Dendritic cell treated with granulocyte-macrophage colony-stimulating factor and Interleukin-4, amounts not matched to agents 40 ng/mL and 50 ng/mL, for 4 days (primary cell): ENCODE results near the gene MLXIP.

Experiments
- H3K27ac Mint-ChIP-seq: one replicate; pipeline ENCODE4 v1.8.0; 2022; ENCODE audit warnings: mild to moderate bottlenecking, mixed read lengths
- H3K27me3 Mint-ChIP-seq: one replicate; pipeline ENCODE4 v1.8.0; 2022; ENCODE audit warnings: mild to moderate bottlenecking, mixed read lengths
- H3K36me3 Mint-ChIP-seq: one replicate; pipeline ENCODE4 v1.8.0; 2022; ENCODE audit warnings: low read depth, mixed read lengths
- H3K4me1 Mint-ChIP-seq: one replicate; pipeline ENCODE4 v1.8.0; 2022; ENCODE audit warnings: low read depth, mixed read lengths
- H3K4me3 Mint-ChIP-seq: one replicate; pipeline ENCODE4 v1.8.0; 2022; ENCODE audit warnings: mild to moderate bottlenecking, moderate library complexity, mixed read lengths
- H3K9me3 Mint-ChIP-seq: one replicate; pipeline ENCODE4 v1.8.0; 2022; ENCODE audit warnings: mixed read lengths
- intact Hi-C: fragments of 100-400 bp; cut with micrococcal nuclease; formaldehyde crosslinking; loops from one replicate; pipeline ENCODE4 v1.15.0; 2022

The MLXIP gene

DNA sequence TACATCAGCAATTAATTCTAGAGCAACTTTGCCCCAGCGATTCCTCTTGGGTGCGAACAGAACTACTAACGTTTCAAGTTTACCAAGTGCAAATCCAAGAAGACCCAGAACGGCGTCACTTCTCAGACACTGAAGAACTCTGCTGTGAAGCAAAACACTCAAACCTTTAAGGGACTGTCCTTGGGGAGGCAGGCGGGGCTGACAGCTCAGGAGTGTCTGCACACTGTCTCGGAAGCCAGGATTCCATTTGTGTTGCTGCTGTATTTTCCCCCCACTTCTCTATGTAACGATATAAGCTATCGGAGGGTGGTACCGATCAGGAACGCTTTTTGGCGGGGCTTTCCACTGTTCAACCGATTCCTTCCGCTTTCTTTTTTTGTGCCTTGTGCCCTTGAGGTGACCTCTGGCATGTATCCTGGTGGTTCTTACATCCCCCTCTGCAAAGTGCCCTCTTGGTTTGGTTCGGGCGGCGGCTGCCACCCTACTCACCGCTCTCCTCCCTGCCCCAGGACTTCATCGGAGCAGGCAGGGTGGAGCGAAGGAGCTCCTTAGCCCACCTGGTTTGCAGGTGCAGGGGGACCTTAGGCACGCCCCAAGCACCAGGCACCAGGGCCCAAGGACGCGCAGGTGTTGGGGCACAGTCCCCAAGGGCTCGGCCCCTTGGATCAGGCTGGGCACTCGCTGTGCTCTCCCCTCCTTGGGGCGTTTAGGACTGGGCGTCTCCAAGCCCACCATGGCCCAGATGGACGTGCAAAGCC, 19.2 kb upstream of the MLXIP start:
- Mint-ChIP-seq H3K9me3 (no peaks in the 10 kb centered on the region), H3K27me3 (no peaks in the 10 kb centered on the region), H3K4me1 (peaks cover 27% of the 10 kb centered on the region), H3K27ac (no peak overlapping the region), H3K36me3 (peaks cover 74% of the 10 kb centered on the region), H3K4me3 (no peak overlapping the region)
- intact Hi-C loops = no loop called here

DNA sequence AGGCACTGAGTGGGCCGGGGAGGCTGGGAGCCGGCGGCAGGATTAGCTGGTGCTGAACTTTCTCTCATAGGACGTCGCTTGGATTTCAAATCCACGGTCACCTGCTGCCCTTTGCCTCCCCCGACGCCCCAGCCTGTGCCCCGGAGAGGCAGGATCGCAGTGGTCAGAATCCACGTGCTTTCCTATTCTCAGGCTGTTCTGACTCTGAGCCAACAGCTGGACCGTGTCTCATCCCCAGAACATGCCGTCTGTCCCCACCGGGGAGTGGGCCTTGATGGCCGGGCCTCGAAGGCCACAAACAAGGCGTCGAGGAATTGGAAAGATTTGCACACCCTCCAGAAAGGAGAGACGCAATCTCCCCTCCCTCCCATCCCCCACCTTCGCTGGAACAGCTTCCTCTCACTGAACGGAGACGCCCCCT, 18.5 kb upstream of the MLXIP start:
- Mint-ChIP-seq H3K27me3 (no peaks in the 10 kb centered on the region), H3K4me1 (peaks cover 34% of the 10 kb centered on the region), H3K4me3 (no peak overlapping the region), H3K36me3 (peaks cover 67% of the 10 kb centered on the region), H3K9me3 (no peaks in the 10 kb centered on the region), H3K27ac (no peak overlapping the region)
- intact Hi-C loops = no loop called here

DNA sequence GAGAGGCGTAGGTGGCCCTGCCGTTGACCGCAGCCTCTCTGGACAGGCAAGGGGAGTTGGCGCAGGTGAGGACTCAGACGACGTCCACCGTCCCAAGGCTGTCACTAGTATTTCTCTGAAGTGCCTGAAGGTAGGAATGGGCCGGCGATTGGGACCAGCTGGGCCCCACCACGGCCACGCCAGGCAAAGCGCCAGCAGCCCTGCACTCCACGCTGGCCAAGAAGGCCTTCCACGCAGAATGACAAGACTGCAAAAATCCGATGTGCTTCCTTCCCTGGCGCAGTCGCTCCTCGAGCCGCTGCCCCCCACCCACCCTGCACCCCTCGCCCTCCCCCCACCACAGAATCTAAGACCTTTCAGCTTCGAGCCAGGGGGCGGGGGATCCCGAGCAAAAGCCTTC, 17.3 kb upstream of the MLXIP start:
- intact Hi-C loops = no loop called here
- H3K4me3 Mint-ChIP-seq = no peak overlapping the region
- H3K36me3 Mint-ChIP-seq = peaks cover 56% of the 10 kb centered on the region
- no peaks in the 10 kb centered on the region for H3K27me3 Mint-ChIP-seq
- peaks cover 37% of the 10 kb centered on the region for H3K4me1 Mint-ChIP-seq
- no peak overlapping the region for H3K27ac Mint-ChIP-seq
- H3K9me3 Mint-ChIP-seq = no peaks in the 10 kb centered on the region

DNA sequence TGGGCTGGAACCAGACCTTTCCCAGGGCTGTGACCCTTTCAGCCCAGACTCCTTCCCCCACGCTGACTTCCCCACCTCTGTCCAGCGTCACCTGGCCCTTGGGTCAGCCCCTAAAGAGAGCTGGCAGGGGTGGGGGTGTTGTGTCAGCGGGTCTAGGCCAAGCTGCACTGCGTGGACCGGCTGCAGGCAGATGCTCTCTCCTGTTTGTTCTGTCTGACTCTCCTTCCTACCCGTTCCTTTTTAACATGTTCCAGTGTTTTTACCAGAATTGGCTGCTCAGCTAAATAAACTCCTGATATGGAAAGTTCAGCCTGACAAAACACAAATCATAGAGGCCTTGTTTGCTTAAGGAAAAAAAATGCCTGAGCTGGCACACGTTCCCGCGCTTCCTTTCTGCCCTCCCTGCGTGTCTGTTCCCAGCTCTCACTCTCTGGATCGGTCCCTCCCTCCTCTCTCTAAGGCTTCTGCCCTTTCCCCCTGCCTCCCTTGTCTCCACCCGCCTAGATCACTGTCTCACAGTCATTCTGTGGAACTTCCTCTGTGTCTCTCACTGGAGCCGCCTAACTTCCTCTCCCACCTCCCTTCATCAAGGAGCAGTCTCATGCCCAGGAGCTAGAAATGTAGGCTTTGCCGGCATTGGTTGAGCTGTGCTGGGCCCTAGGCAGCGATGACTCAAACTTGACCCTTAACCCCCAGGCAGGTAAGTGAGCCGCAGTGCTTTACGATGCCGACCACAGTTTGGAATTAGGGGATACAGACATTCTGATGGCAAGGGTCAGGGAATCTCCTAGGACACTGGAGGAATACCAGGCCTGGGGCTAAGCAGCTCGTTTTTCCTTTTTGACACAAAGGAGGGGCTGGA, 15.5 kb upstream of the MLXIP start:
- H3K9me3 Mint-ChIP-seq = no peaks in the 10 kb centered on the region
- H3K4me3 Mint-ChIP-seq = peak overlapping the region; percentile 61
- peaks cover 43% of the 10 kb centered on the region for H3K36me3 Mint-ChIP-seq
- H3K27me3 Mint-ChIP-seq = peaks cover 4% of the 10 kb centered on the region
- H3K27ac Mint-ChIP-seq = peak overlapping the region; percentile 87
- H3K4me1 Mint-ChIP-seq = peaks cover 42% of the 10 kb centered on the region
- intact Hi-C loops = loop anchor here (2.0 kb wide), 1 partner anchor 18 kb away; no protein-coding TSS in a partner anchor

DNA sequence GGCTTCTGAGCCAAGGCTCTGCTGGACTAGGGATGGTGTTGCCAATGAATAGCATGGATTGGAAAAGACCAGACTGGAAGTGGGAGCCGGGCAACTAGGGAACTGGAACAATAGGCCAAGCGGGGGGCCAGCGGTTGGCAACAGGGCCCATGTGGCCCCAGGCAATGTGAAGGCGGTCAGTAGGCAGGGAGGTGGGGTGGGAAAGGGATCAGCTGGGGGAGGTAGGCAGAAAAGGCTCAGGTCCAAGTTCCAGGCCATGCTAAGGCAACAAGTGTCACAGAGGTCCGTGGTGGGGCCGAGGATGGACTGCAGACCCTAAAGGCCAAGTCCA, 14.9 kb upstream of the MLXIP start:
- Mint-ChIP-seq H3K9me3 (no peaks in the 10 kb centered on the region), H3K4me3 (peak overlapping the region; percentile 61), H3K4me1 (peaks cover 40% of the 10 kb centered on the region), H3K27ac (peak overlapping the region; percentile 87), H3K27me3 (peaks cover 5% of the 10 kb centered on the region), H3K36me3 (peaks cover 37% of the 10 kb centered on the region)
- intact Hi-C loops = loop anchor here (2.0 kb wide), 1 partner anchor 17 kb away; no protein-coding TSS in a partner anchor

DNA sequence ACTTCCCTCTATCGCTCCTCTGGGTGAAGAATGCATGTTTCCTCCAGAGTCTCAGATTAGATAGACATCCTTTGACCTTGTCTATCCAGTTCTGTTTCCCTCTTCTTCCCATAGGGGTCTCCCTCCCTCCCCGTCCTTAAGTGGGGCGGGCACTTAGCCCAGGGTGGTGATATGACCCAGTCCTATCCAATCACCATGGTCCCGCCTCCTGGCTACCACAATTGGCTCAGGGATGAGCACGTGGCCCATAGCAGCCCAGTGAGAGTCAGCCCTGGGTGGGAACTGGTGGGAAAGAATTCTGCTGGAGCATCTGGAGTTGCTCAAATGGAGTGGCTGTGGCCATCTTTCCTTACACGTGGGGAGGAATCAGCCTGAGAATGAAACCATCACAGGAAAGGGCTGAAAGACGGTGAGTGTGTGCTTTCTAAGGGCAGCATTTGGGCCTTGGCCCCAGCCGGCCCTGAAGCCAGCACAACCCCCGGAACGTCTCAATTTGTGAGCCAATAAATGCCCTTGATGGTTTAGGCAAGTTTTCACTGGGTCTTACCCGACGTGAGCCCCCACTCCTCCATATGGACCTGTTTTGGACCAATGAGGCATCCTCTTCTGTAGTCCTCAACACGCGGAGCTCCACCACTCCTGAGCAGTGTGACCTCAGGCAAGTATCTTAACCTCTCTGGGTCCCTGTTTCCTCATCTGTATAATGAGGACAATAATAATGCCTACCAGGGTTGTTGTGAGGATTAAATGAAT, 14.4 kb upstream of the MLXIP start:
- Mint-ChIP-seq H3K27me3 (peaks cover 5% of the 10 kb centered on the region), H3K36me3 (peaks cover 32% of the 10 kb centered on the region), H3K9me3 (no peaks in the 10 kb centered on the region), H3K27ac (peak overlapping the region; percentile 87), H3K4me3 (peak overlapping the region; percentile 61), H3K4me1 (peaks cover 37% of the 10 kb centered on the region)
- intact Hi-C loops = no loop called here

DNA sequence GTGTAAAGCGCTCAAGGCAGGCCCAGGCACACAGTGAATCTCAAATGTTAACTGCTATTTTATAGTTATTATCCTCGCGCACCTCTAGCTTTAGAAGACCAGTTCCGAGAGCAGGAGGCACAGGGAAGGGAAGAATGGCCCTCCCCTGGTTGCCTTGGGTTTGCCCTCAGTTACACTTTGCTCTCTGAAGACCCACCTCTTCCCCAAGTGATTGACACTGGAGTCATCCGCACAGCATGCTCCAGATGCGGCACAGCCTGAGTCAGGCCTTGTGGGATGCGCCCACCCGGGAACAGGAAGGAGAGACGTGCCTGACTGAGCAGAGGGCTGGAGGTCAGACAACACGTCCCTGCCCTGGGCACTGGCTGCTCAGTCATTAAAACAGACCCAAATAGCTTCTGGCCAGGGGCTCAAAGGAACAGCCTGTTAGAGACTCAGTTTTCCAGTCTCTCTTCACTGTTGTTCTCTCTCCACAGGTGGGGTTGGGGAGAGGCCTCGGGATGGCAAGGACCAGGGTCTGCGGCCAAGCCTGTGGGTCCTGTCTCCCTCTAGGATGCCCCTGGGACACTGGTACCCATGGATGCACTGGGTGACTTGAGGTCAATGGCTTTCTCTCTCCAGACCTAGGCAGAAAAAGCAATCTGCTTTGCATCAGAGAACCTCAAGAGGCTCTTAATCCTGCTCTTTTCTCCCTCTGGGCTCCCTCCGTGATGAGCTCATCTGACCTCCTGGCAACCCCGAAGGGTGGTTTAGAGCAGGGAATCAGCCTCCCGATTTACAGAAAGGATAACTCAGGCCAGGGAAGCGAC, 13.6 kb upstream of the MLXIP start:
- Mint-ChIP-seq H3K27ac (peak overlapping the region; percentile 87), H3K4me3 (peak overlapping the region; percentile 39), H3K4me1 (peaks cover 37% of the 10 kb centered on the region), H3K27me3 (peaks cover 5% of the 10 kb centered on the region), H3K9me3 (no peaks in the 10 kb centered on the region), H3K36me3 (peaks cover 24% of the 10 kb centered on the region)
- intact Hi-C loops = no loop called here

DNA sequence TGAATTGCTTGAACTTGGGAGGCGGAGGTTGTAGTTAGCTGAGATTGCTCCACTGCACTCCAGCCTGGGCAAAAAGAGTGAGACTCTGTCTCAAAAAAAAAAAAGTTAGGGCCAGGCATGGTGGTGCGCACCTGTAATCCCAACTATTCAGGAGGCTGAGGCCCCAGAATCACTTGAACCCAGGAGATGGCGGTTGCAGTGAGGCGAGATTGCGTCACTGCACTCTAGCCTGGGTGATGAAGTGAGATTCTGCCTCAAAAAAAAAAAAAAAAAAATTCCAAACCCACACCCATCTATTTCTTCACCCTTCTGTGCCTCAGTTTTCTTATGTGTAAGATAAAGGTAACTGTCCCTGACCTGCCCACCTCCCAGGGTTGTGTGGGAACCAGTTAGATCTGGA, 11.0 kb upstream of the MLXIP start:
- Mint-ChIP-seq H3K36me3 (peaks cover 6% of the 10 kb centered on the region), H3K4me1 (peaks cover 38% of the 10 kb centered on the region), H3K4me3 (no peak overlapping the region), H3K27ac (no peak overlapping the region), H3K9me3 (no peaks in the 10 kb centered on the region), H3K27me3 (peaks cover 5% of the 10 kb centered on the region)
- intact Hi-C loops = no loop called here

DNA sequence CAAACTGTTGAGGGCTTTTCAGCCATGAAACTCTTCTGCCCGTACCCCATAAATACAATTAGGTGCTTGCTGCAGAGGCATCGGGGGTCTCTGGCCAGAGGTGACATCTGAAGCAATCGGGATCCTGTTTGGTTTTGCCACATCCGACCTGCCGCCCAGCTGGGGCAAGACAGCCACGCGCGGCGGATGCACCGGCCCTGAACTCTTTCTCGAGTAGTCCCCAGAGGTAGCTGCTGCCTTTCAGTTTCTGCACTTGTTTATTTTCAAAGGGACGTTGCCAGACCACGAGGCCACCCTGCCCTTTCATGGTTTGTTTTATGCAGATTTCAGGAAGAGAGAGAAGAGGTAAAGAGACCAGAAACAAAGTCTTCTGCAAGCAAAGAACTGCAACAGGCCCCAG, 10.6 kb upstream of the MLXIP start:
- H3K4me3 Mint-ChIP-seq = no peak overlapping the region
- intact Hi-C loops = no loop called here
- no peak overlapping the region for H3K27ac Mint-ChIP-seq
- peaks cover 5% of the 10 kb centered on the region for H3K27me3 Mint-ChIP-seq
- peaks cover 37% of the 10 kb centered on the region for H3K4me1 Mint-ChIP-seq
- H3K36me3 Mint-ChIP-seq = peaks cover 6% of the 10 kb centered on the region
- H3K9me3 Mint-ChIP-seq = no peaks in the 10 kb centered on the region

DNA sequence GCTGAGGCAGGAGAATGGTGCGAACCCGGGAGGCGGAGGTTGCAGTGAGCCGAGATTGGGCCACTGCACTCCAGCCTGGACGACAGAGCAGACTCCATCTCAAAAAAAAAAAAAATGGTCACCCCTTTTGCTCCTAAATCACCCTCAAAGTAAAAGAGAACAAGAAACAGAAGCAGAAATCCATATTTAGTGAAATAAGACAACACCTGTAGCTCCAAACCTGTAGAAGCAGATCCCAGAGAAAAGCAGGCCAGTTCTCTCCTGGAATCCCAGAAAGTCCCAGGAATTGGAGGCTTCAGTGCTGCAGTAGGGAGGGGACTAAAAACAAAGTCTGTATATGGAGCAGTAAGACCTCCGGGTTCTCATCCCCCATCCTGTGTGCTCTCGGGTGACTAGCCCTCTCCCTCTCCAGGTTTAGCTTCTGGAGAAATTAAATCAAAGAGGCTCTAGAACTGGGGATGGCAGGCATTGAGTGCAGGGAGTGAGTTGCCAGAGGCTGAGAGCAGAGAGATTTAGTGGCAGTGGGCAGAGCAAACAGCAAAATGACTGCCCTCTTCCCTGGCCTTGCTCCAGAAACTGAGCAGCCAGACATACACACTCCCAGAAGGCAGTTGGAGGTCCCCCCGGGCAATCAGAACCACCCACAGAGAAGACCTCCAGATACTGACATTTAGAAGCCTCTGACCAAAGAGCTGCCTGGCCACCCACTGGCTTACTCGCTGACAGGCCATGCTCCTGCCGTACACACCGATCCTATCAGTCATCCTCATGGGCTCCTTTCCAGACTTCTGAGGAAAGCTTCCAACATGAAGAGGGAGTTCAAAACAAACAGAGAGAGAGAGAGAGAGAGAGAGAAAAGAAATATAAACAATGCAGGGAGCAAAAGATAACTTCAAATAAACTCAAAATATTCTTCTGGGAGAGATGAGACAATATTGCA, 6.3 kb upstream of the MLXIP start:
- intact Hi-C loops = no loop called here
- Mint-ChIP-seq H3K27ac (peak overlapping the region; percentile 2), H3K27me3 (peaks cover 5% of the 10 kb centered on the region), H3K4me3 (no peak overlapping the region), H3K36me3 (no peaks in the 10 kb centered on the region), H3K9me3 (peaks cover 12% of the 10 kb centered on the region), H3K4me1 (peaks cover 38% of the 10 kb centered on the region)

DNA sequence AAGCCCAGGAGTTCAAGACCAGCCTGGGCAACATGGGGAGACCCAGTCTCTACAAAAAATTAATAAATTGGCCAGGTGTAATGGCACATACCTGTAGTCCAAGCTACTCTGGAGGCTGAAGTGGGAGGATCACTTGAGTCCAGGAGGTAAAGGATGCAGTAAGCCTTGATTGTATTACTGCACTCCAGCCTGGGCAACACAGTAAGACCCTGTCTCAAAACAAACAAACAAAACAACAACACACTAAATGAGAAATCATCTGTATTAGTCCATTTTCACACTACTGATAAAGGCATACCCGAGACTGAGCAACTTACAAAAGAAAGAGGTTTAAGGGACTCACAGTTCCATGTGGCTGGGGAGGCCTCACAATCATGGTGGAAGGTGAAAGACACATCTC, 4.7 kb upstream of the MLXIP start:
- Mint-ChIP-seq H3K4me3 (no peak overlapping the region), H3K27ac (no peak overlapping the region), H3K36me3 (peaks cover under 1% of the 10 kb centered on the region), H3K4me1 (peaks cover 40% of the 10 kb centered on the region), H3K27me3 (no peaks in the 10 kb centered on the region), H3K9me3 (peaks cover 12% of the 10 kb centered on the region)
- intact Hi-C loops = no loop called here

DNA sequence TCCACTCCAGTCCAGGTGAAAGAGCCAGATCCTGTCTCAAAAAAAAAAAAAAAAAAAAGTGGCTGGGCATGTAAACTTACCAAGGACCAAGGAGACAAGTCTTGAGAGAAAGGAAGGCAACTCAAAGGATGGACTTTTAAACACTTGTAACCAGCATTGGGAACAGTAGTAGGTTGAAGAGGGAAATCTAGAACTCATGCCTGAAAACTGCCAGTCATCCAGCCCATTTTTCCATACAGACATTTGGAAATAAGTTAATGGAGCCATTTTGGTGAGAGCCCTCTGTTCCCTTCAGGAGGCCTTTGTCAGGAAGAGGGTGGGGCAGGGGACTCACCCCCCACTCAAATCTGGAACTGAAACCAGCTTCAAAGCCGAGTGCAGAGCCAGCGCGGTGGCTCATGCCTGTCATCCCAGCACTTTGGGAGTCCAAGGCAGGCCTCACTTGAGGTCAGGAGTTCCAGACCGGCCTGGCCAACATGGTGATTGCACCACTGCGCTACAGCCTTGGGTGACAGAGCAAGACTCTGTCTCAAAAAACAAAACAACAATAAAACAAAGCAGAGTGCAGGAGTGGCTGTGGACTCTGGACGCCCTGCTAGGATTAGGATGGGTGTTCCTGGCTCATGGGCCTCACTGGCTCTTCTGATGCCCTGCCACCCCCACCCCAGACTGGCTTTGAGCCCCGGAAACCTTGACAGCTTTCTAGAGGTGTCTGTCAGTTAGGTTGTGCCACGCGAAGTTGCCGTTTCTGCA, 1.6 kb upstream of the MLXIP start:
- Mint-ChIP-seq H3K27me3 (no peaks in the 10 kb centered on the region), H3K4me1 (peaks cover 50% of the 10 kb centered on the region), H3K36me3 (peaks cover 29% of the 10 kb centered on the region), H3K4me3 (no peak overlapping the region), H3K9me3 (peaks cover 12% of the 10 kb centered on the region), H3K27ac (peak overlapping the region; percentile 88)
- intact Hi-C loops = no loop called here
